ENCODE results near the gene IL20RA.
A peak's percentile ranks its signal among the peaks of the same experiment; 100 is the strongest.

IL20RA gene

GRCh38 chr6:137031122-137031521, 13.6 kb downstream of the IL20RA start:
- TF ChIP-seq, protein P1, sequence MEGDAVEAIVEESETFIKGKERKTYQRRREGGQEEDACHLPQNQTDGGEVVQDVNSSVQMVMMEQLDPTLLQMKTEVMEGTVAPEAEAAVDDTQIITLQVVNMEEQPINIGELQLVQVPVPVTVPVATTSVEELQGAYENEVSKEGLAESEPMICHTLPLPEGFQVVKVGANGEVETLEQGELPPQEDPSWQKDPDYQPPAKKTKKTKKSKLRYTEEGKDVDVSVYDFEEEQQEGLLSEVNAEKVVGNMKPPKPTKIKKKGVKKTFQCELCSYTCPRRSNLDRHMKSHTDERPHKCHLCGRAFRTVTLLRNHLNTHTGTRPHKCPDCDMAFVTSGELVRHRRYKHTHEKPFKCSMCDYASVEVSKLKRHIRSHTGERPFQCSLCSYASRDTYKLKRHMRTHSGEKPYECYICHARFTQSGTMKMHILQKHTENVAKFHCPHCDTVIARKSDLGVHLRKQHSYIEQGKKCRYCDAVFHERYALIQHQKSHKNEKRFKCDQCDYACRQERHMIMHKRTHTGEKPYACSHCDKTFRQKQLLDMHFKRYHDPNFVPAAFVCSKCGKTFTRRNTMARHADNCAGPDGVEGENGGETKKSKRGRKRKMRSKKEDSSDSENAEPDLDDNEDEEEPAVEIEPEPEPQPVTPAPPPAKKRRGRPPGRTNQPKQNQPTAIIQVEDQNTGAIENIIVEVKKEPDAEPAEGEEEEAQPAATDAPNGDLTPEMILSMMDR (IDR thresholded peaks at IDR 0.05; ENCODE audit: insufficient read depth, low read depth, low read length, missing control alignments), result no peak
- H3K4me3 ChIP-seq (ENCODE audit: low read length), result no peak overlapping the region
- no peak for DNase-seq (ENCODE audit: low read depth)

GRCh38 chr6:137028912-137029311, 15.9 kb downstream of the IL20RA start:
- peak; percentile 59 for DNase-seq (ENCODE audit: low read depth)
- no peak overlapping the region for H3K4me3 ChIP-seq (ENCODE audit: low read length)
- TF ChIP-seq, protein P1 (IDR thresholded peaks at IDR 0.05; ENCODE audit: insufficient read depth, low read depth, low read length, missing control alignments), result no peak

DNA sequence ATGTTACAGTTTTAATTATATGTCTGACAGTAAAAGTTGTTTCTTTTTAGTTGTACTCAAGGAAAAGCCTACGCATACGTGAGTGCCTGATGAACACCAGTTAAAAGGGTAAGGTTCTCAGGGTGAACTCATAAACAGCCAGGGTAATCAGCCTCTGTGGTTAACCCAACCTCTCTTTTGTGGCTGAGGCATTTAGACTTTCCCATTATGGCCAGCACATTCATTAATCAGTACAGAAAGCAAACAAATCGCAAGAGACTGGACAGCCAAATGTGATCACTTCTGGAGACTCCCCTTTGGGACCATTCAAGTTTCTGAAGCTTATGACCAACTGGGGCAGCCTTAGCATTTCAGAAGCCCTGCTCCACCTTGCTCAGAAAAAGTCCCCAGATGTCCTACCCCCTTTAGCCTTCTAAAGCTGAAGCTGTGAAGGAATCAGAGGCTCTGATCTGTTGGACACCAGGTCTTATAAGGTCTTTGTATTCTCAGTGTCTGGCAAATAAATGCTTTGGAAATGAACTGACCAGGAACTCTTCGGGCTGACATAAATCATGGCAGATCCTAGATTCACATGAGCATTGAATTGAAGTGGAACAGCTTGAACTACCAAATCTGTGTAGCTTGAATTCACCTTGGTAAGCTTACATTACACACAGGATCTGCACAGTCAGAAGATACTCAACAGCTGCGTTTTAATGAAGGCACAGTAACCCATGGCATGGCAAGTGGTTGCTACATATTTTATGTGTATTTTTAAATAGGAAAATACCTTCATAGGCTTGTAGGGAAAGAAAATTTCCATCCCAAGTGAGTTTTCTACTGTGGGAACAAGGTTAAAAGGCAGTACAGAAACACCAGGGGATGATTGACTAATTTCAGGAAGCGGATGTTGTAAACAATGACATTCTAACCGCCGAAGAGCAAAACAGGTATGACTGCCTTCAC, 18.7 kb downstream of the IL20RA start:
- no peak overlapping the region for H3K4me3 ChIP-seq (ENCODE audit: low read length)
- DNase-seq (ENCODE audit: low read depth), result peak; percentile 91
- TF ChIP-seq, protein P1 (IDR thresholded peaks at IDR 0.05; ENCODE audit: insufficient read depth, low read depth, low read length, missing control alignments), result no peak

DNA sequence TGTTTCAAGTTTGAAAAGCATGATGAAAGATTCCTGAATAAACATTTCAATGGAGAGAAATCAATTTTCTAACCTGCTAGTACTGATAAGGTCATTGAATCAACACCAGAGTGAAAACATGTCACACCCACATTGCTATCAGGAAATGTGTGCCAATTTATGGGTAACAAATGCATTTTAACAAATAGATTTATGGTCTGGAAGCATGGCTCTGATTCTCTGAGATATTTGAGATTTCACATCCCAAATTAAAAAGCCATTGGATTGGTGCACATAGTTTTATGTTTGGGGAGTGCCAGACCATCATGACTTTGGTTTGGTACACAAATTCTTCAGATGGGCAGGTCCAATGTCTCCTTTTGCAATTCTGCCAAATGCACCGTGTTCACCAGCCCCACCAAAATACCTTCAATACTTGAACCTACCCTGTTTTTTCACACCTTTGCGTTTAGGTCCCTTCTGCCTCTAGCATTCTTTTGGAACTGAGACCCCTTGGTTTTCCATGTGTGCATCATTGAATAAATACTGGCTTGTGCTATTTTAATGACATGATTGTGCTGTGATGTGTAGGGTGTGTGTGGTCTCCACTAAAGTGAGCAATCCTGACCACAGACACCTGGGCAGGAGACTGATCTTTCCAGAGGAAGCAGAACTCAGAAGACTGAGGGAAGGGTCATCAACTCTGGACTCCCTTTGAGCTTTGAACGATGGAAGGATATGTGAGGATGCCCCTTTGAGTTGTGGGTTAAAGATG, 20.4 kb downstream of the IL20RA start:
- TF ChIP-seq, protein P1 (IDR thresholded peaks at IDR 0.05; ENCODE audit: insufficient read depth, low read depth, low read length, missing control alignments), result no peak
- DNase-seq (ENCODE audit: low read depth), result peak; percentile 10
- H3K4me3 ChIP-seq (ENCODE audit: low read length), result no peak overlapping the region

- TF ChIP-seq, protein P1 (IDR thresholded peaks at IDR 0.05; ENCODE audit: insufficient read depth, low read depth, low read length, missing control alignments), result no peak
- DNase-seq (ENCODE audit: low read depth), result no peak
- no peak overlapping the region for H3K4me3 ChIP-seq (ENCODE audit: low read length)
Observed at GRCh38 chr6:137020776-137021175, 24.0 kb downstream of the IL20RA start.

GRCh38 chr6:137019476-137020272, 25.1 kb downstream of the IL20RA start:
- H3K4me3 ChIP-seq (ENCODE audit: low read length), result no peak overlapping the region
- TF ChIP-seq, protein P1 (IDR thresholded peaks at IDR 0.05; ENCODE audit: insufficient read depth, low read depth, low read length, missing control alignments), result no peak
- DNase-seq (ENCODE audit: low read depth), result no peak

All from epithelial cell of esophagus (primary cell).